ENCODE measurements around the gene NLK. TPM values are rescaled to one million over a fixed set of nuclear protein-coding genes. Genes with fewer than 3 reads are reported as not detected.
"Not testable (repeated sequence)": the region's sequence is repeated elsewhere in the genome, so short reads cannot be mapped to it uniquely, and the experiment has no call there.

Gene NLK
- total RNA-seq, 1 donor from 2014 or later, result 26.0 TPM

DNA sequence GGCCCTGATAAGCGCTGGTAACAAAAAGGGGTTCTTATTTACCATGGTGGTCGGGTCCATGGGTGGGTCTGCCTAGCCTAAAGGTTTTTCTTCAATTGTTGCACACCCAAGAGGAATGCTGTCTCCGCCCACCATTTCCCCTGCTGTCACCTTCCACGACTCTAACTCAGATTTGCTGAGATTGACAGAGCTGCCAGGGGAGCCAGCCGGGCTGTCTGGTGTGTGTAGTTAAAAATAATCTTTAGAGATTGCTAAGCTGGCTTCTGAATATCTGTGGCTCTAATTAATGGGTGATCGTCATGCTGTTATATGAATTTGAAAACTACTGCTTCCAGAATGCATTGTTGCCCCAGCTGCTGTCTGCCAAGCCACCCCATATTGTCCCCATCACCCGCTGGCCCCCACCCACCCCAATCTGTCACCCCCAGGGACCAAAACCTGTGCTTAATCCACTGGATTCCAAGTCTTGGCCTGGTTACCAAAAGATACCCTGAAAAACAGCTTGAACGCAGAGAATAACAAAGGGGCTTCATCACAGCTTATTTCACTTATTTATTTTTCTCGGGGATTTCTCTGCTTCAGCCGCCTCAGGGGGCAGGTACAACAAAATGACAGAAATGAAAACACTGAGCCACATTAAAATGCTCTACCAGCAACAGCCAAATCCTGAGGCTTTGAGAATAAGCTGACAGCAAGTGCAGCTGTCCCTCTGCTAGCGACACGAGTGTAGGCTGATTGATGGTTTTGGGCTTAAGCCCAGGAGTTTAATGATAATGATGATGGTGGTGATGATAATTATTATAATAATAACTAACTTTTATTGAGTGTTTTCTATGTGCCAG is 46.1 kb upstream of the NLK start:
- no peaks in the 10 kb centered on the region for H3K9me3 Mint-ChIP-seq
- TF ChIP-seq, protein P1, sequence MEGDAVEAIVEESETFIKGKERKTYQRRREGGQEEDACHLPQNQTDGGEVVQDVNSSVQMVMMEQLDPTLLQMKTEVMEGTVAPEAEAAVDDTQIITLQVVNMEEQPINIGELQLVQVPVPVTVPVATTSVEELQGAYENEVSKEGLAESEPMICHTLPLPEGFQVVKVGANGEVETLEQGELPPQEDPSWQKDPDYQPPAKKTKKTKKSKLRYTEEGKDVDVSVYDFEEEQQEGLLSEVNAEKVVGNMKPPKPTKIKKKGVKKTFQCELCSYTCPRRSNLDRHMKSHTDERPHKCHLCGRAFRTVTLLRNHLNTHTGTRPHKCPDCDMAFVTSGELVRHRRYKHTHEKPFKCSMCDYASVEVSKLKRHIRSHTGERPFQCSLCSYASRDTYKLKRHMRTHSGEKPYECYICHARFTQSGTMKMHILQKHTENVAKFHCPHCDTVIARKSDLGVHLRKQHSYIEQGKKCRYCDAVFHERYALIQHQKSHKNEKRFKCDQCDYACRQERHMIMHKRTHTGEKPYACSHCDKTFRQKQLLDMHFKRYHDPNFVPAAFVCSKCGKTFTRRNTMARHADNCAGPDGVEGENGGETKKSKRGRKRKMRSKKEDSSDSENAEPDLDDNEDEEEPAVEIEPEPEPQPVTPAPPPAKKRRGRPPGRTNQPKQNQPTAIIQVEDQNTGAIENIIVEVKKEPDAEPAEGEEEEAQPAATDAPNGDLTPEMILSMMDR (conservative IDR thresholded peaks at IDR 0.05), result no peak
- no peaks in the 10 kb centered on the region for H3K36me3 Mint-ChIP-seq (ENCODE audit: low read depth)
- H3K4me3 Mint-ChIP-seq, result no peak overlapping the region
- DNase-seq (ENCODE audit: low read depth, low spot score), result no peak
- peaks cover 15% of the 10 kb centered on the region for H3K27me3 Mint-ChIP-seq (ENCODE audit: low read depth)
- H3K27ac Mint-ChIP-seq (ENCODE audit: unreplicated experiment), result no peak overlapping the region
- H3K4me1 Mint-ChIP-seq, result peaks cover 20% of the 10 kb centered on the region

DNA sequence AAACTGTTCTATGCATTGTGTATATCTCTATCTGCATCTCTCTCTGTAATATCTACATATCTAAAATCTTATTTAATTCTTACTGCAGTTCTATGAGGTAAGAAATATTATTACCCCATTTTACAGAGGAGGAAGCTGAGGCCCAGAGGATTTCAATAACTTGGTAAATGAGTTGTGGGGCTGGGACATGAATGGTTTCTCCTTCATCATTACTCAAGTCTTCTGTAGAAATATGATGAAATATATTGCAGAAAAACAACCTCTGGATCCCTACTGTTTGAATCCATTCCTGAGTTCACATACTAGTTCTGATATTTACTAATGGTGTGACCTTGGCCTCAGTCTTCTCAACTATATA is 45.5 kb upstream of the NLK start:
- H3K4me1 Mint-ChIP-seq, result peaks cover 20% of the 10 kb centered on the region
- DNase-seq (ENCODE audit: low read depth, low spot score), result no peak
- no peaks in the 10 kb centered on the region for H3K36me3 Mint-ChIP-seq (ENCODE audit: low read depth)
- no peak overlapping the region for H3K27ac Mint-ChIP-seq (ENCODE audit: unreplicated experiment)
- peaks cover 15% of the 10 kb centered on the region for H3K27me3 Mint-ChIP-seq (ENCODE audit: low read depth)
- H3K9me3 Mint-ChIP-seq, result no peaks in the 10 kb centered on the region
- TF ChIP-seq, protein P1 (conservative IDR thresholded peaks at IDR 0.05), result no peak
- no peak overlapping the region for H3K4me3 Mint-ChIP-seq

DNA sequence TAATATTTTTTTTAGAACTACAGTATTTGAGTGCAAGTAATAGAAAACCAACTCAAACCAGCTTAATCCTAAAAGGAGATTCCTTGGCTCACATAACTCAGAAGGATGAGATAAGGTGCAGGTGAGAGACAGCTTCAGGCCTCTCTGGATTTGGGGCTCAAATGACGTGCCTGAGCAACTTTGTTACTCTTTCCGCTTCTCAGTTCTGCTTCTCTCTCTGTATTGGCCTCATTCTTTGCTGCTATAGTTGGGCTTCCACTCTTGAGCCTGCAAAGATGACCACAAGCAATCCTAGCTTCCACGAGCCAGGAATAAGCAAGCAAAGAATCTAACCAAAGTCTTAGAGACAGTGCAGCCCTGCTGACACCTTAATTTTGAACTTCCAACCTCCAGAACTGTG is 45.0 kb upstream of the NLK start:
- no peaks in the 10 kb centered on the region for H3K36me3 Mint-ChIP-seq (ENCODE audit: low read depth)
- H3K27ac Mint-ChIP-seq (ENCODE audit: unreplicated experiment), result no peak overlapping the region
- H3K27me3 Mint-ChIP-seq (ENCODE audit: low read depth), result peaks cover 15% of the 10 kb centered on the region
- TF ChIP-seq, protein P1 (conservative IDR thresholded peaks at IDR 0.05), result no peak
- no peak overlapping the region for H3K4me3 Mint-ChIP-seq
- peaks cover 20% of the 10 kb centered on the region for H3K4me1 Mint-ChIP-seq
- H3K9me3 Mint-ChIP-seq, result no peaks in the 10 kb centered on the region
- DNase-seq (ENCODE audit: low read depth, low spot score), result no peak

DNA sequence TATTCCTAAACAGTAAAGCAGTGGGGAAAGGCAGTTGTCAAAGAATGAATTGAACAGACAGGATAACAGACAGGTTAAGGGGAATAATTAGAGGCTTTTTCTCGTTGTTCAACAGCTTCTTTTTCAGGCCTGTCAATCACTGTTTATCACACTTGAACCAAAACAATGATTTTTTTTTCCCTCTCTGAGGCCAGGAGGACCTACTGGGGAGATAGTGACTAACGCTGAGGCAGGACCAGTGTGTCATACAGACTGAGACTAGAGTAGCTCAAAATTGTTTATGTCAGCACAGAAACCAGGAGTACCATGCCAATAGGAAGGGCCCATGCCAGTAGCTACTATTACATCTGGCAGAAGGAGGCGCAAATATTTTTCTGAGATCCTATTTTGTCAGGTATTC is 41.3 kb upstream of the NLK start:
- H3K4me3 Mint-ChIP-seq, result no peak overlapping the region
- TF ChIP-seq, protein P1 (conservative IDR thresholded peaks at IDR 0.05), result no peak
- H3K27me3 Mint-ChIP-seq (ENCODE audit: low read depth), result peaks cover 18% of the 10 kb centered on the region
- H3K9me3 Mint-ChIP-seq, result no peaks in the 10 kb centered on the region
- no peaks in the 10 kb centered on the region for H3K36me3 Mint-ChIP-seq (ENCODE audit: low read depth)
- no peak for DNase-seq (ENCODE audit: low read depth, low spot score)
- peaks cover 10% of the 10 kb centered on the region for H3K4me1 Mint-ChIP-seq
- H3K27ac Mint-ChIP-seq (ENCODE audit: unreplicated experiment), result no peak overlapping the region

DNA sequence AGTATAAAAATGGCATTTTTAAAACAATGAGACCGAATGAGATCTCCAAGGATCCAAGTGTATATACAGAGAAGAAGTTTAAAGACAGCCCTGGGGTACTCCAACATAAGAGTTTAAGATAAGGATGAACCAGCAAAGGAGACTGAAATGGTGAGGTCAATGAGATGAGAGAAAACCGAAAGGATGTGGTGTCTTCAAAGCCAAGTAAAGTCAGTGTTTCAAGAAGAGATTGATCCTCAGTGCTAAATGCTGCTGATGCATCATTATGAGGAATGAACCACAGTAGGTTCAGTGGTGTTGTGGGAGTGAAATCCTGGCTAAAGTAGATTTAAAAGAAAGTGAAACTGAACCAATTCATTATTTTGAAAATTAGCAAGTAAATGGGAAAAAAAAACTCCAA is 38.1 kb upstream of the NLK start:
- TF ChIP-seq, protein P1 (conservative IDR thresholded peaks at IDR 0.05), result no peak
- Mint-ChIP-seq H3K9me3 (no peaks in the 10 kb centered on the region), H3K36me3 (ENCODE audit: low read depth) (no peaks in the 10 kb centered on the region), H3K27ac (ENCODE audit: unreplicated experiment) (no peak overlapping the region), H3K4me1 (peaks cover 10% of the 10 kb centered on the region), H3K27me3 (ENCODE audit: low read depth) (peaks cover 15% of the 10 kb centered on the region), H3K4me3 (no peak overlapping the region)
- DNase-seq (ENCODE audit: low read depth, low spot score), result no peak

DNA sequence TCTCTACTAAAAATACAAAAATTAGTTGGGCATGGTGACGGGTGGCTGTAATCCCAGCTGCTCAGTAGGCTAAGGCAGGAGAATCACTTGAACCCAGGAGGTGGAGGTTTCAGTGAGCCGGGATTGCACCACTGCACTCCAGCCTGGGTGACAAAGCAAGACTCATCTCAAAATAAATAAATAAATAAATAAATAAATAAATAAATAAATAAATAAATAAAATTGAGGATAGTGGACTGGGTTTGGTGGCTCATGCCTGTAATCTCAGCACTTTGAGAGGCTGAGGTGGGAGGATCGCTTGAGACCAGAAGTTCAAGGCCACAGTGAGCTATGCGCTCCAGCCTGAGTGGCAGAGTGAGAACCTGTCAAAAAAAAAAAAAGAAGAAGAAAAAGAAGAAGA is 34.6 kb upstream of the NLK start:
- H3K36me3 Mint-ChIP-seq (ENCODE audit: low read depth); H3K27ac Mint-ChIP-seq (ENCODE audit: unreplicated experiment); H3K4me1 Mint-ChIP-seq; H3K4me3 Mint-ChIP-seq; DNase-seq (ENCODE audit: low read depth, low spot score); H3K9me3 Mint-ChIP-seq: not testable (repeated sequence)
- H3K27me3 Mint-ChIP-seq (ENCODE audit: low read depth), result peaks cover 38% of the 10 kb centered on the region

Data from neural crest cell (in vitro differentiated cells).